Measurements from ENCODE around the gene TRAF3. TPM values are rescaled to one million over a fixed set of nuclear protein-coding genes. Genes with fewer than 3 reads are reported as not detected.

Gene TRAF3
- polyA plus RNA-seq, 1 of the 3 experiments (the other 2 are of a cell fraction), result 17.9 TPM

GRCh38 chr14:102878174-102878969 is 101.1 kb downstream of the TRAF3 start:
- H3K79me2 ChIP-seq (ENCODE audit: insufficient read depth), result no peaks in the 10 kb centered on the region
- DNase-seq, result no peak
- no peak overlapping the region for H3K4me3 ChIP-seq (ENCODE audit: low read depth in 2 of 2, low read length in 1 of 2)
- WGBS (ENCODE audit: low lambda C conversion rate), result 95% methylated on average over 6 of the region's 6 CpGs
- H3K27me3 ChIP-seq (ENCODE audit: insufficient read depth), result no peaks in the 10 kb centered on the region
- H3K9ac ChIP-seq, result no peak overlapping the region
- TF ChIP-seq CHD2 (IDR thresholded peaks at IDR 0.05; ENCODE audit: low read length, partially characterized antibody) (no peak), GATA2 (CRISPR knock-in tag; IDR thresholded peaks at IDR 0.05) (no peak), MXI1 (IDR thresholded peaks at IDR 0.05; ENCODE audit: low read depth, low read length) (no peak), RXRA (IDR thresholded peaks at IDR 0.05; ENCODE audit: borderline replicate concordance, low read depth) (no peak), MAX (IDR thresholded peaks at IDR 0.05; ENCODE audit: low read depth) (no peak), RFX5 (IDR thresholded peaks at IDR 0.05; ENCODE audit: low read length) (no peak), REST (IDR thresholded peaks at IDR 0.05; ENCODE audit: low read depth, low read length) (no peak), FOSL2 (IDR thresholded peaks at IDR 0.05; ENCODE audit: borderline replicate concordance, low read depth) (no peak), EP300 (IDR thresholded peaks at IDR 0.05; ENCODE audit: borderline replicate concordance in 1 of 2, low read depth in 1 of 2, low read length in 1 of 2) (no peak), ZBTB33 (IDR thresholded peaks at IDR 0.05; ENCODE audit: borderline replicate concordance, low read depth) (no peak), SMC3 (IDR thresholded peaks at IDR 0.05; ENCODE audit: low read depth, low read length) (no peak), PBX3 (IDR thresholded peaks at IDR 0.05) (no peak), POLR2AphosphoS5 (IDR thresholded peaks at IDR 0.05; ENCODE audit: low read depth, low read length) (no peak), GABPA (IDR thresholded peaks at IDR 0.05; ENCODE audit: low read depth) (no peak), NRF1 (IDR thresholded peaks at IDR 0.05; ENCODE audit: low read depth, low read length) (no peak), YY1 (IDR thresholded peaks at IDR 0.05; ENCODE audit: low read depth) (no peak), ELF1 (IDR thresholded peaks at IDR 0.05) (no peak)
- no peak overlapping the region for H3K4me2 ChIP-seq
- H3K9me3 ChIP-seq, result no peaks in the 10 kb centered on the region
- ChIA-PET POLR2A (no interaction called here), CTCF (interaction anchor here (1.0 to 1.4 kb wide), 2 partner anchors 61 to 512 kb away, joined by 3 read pairs; no protein-coding TSS in a partner anchor)
- H3K9me2 ChIP-seq, result no peaks in the 10 kb centered on the region
- no peak overlapping the region for H3K27ac ChIP-seq (ENCODE audit: low read depth in 2 of 2, low read length in 1 of 2)
- no peak overlapping the region for H2AFZ ChIP-seq (ENCODE audit: low read depth)
- no peaks in the 10 kb centered on the region for H3F3A ChIP-seq (replicated peaks; ENCODE audit: insufficient read depth)
- H3K36me3 ChIP-seq (replicated peaks in 1 of 2; ENCODE audit: control insufficient read depth in 1 of 2, insufficient read depth in 2 of 2, low read length in 1 of 2), result peaks cover 18 to 25% of the 10 kb centered on the region in 2 experiments
- H3K4me1 ChIP-seq (ENCODE audit: control insufficient read depth in 1 of 2, insufficient read depth in 2 of 2, low read depth in 1 of 2, low read length in 1 of 2), result peaks cover 0 to 11% of the 10 kb centered on the region in 2 experiments; a peak in 2 of 4 replicates
- no peaks in the 10 kb centered on the region for H4K20me1 ChIP-seq (ENCODE audit: insufficient read depth)

All from SK-N-SH (cell line).